Endometrial microvascular endothelial cells (primary cell): ENCODE data around the gene DRC1. TPM values are rescaled to one million over a fixed set of nuclear protein-coding genes. Genes with fewer than 3 reads are reported as not detected.
"Not testable (repeated sequence)": the region's sequence is repeated elsewhere in the genome, so short reads cannot be mapped to it uniquely, and the experiment has no call there.

ENCODE experiments used
- in situ Hi-C: cut with HindIII; loops from 2 replicates; pipeline ENCODE4 v1.10.0; 2017; ENCODE audit warnings: low sequenced_read_pairs, low pct_unique_long_range_greater_than_20kb; ENCODE audit errors: inconsistent ontology term
- total RNA-seq: library from RNA; depleted of rRNA; stranded (reverse); fragments of >200 nt; gene quantifications from one replicate; pipeline ENCODE4 v1.2.3, GENCODE V29; 2015; ENCODE audit errors: inconsistent ontology term

Gene DRC1
- total RNA-seq, 1 donor from 2014 or later = not detected

- in situ Hi-C loops = no loop called here
These were observed 56.1 kb downstream of the DRC1 start for GRCh38 chr2:26457695-26458364.

GRCh38 chr2:26458365-26459042 lies 56.8 kb downstream of the DRC1 start:
- in situ Hi-C loops = no loop called here

- in situ Hi-C loops = no loop called here
These were observed 58.4 kb downstream of the DRC1 start for GRCh38 chr2:26459991-26460612.

GRCh38 chr2:26460613-26461031 lies 58.9 kb downstream of the DRC1 start:
- in situ Hi-C loops = no loop called here

- in situ Hi-C loops = no loop called here
These were observed 59.9 kb downstream of the DRC1 start for GRCh38 chr2:26461601-26462023.

GRCh38 chr2:26462100-26462499 lies 60.4 kb downstream of the DRC1 start:
- in situ Hi-C loops = no loop called here

GRCh38 chr2:26462511-26463243 lies 61.0 kb downstream of the DRC1 start:
- in situ Hi-C loops = no loop called here

- in situ Hi-C loops = no loop called here
These were observed 61.8 kb downstream of the DRC1 start for GRCh38 chr2:26463244-26464192.

- in situ Hi-C loops = no loop called here
These were observed 62.9 kb downstream of the DRC1 start for GRCh38 chr2:26464390-26465265.

- in situ Hi-C loops = no loop called here
These were observed 63.7 kb downstream of the DRC1 start for GRCh38 chr2:26465266-26465925.

- in situ Hi-C loops = no loop called here
These were observed 64.3 kb downstream of the DRC1 start for GRCh38 chr2:26465981-26466471.

- in situ Hi-C loops = no loop called here
These were observed 65.1 kb downstream of the DRC1 start for GRCh38 chr2:26466662-26467310.

GRCh38 chr2:26468544-26468943 lies 66.8 kb downstream of the DRC1 start:
- in situ Hi-C loops = not testable (repeated sequence)

GRCh38 chr2:26469092-26469710 lies 67.5 kb downstream of the DRC1 start:
- in situ Hi-C loops = no loop called here

GRCh38 chr2:26469955-26470354 lies 68.2 kb downstream of the DRC1 start:
- in situ Hi-C loops = no loop called here
